SU-DHL-6 (cell line): ENCODE measurements around the gene BLTP3B.

Experiments used
- H2AFZ ChIP-seq: fragments of 200-600 bp; sonication (generic); 2 replicates; pipeline ENCODE4 v1.6.1; 2014; ENCODE audit warnings: low read depth, mild to moderate bottlenecking, moderate library complexity, mixed read lengths, antibody characterized with exemption, low read length; ENCODE audit not compliant: severe bottlenecking
- H3F3A ChIP-seq: fragments of 200-600 bp; shearing (Covaris generic); 2 replicates; pipeline ENCODE4 v1.6.0; 2016; ENCODE audit warnings: antibody characterized with exemption, mild to moderate bottlenecking; ENCODE audit not compliant: insufficient read depth
- H3K27ac ChIP-seq: fragments of 200-600 bp; sonication (generic); 2 replicates; pipeline ENCODE4 v1.5.1; 2016; ENCODE audit warnings: low read depth, mild to moderate bottlenecking, low read length, moderate library complexity, mixed read lengths
- H3K27me3 ChIP-seq: fragments of 200-600 bp; sonication (generic), shearing (Covaris generic); 2 replicates; pipeline ENCODE4 v1.6.0; 2014; ENCODE audit warnings: mild to moderate bottlenecking, low read length
- H3K36me3 ChIP-seq: fragments of 200-600 bp; sonication (generic); 2 replicates; pipeline ENCODE4 v1.6.1; 2014; ENCODE audit warnings: mild to moderate bottlenecking, low read length, mixed read lengths
- H3K4me2 ChIP-seq: fragments of 300-600, 200-600 bp; shearing (Covaris generic), sonication (generic); 2 replicates; pipeline ENCODE4 v1.6.0; 2014; ENCODE audit warnings: low read length, low read depth, mild to moderate bottlenecking; ENCODE audit not compliant: poor library complexity, severe bottlenecking
- H3K4me3 ChIP-seq: fragments of 200-600 bp; sonication (generic); 2 replicates; pipeline ENCODE4 v1.5.1; 2014; ENCODE audit warnings: antibody characterized with exemption, low read length, mild to moderate bottlenecking, mixed read lengths; ENCODE audit not compliant: insufficient read depth, poor library complexity, severe bottlenecking
- H3K79me2 ChIP-seq: fragments of 200-600 bp; sonication (generic); 2 replicates; pipeline ENCODE4 v1.6.1; 2014; ENCODE audit warnings: mild to moderate bottlenecking, low read length, moderate library complexity; ENCODE audit not compliant: insufficient read depth
- H3K9ac ChIP-seq: fragments of 200-600 bp; sonication (generic); 2 replicates; pipeline ENCODE4 v1.7.0; 2014; ENCODE audit warnings: mild to moderate bottlenecking, low read length
- H3K9me2 ChIP-seq: fragments of 200-600 bp; sonication (generic); replicated peaks from 2 replicates; pipeline ENCODE4 v1.6.1; 2014; ENCODE audit warnings: low read length; ENCODE audit not compliant: insufficient read depth
- H3K9me3 ChIP-seq: fragments of 200-600 bp; sonication (generic); 2 replicates; pipeline ENCODE4 v1.6.1; 2014; ENCODE audit warnings: low read length, mixed read lengths; ENCODE audit not compliant: insufficient read depth
- H4K20me1 ChIP-seq: fragments of 200-600 bp; sonication (generic); 2 replicates; pipeline ENCODE4 v1.6.1; 2014; ENCODE audit warnings: low read depth, mild to moderate bottlenecking, antibody characterized with exemption, low read length, moderate library complexity, mixed read lengths
- EZH2phosphoT487 ChIP-seq: fragments of 200-600 bp; sonication (generic), shearing (Covaris generic); conservative IDR thresholded peaks from 2 replicates; pipeline ENCODE4 v1.6.1; 2018; ENCODE audit warnings: mild to moderate bottlenecking, antibody characterized with exemption, low read length, moderate library complexity, mixed read lengths
- TF ChIP-seq, protein P1 (sequence below): fragments of 200-600 bp; sonication (generic); IDR thresholded peaks from one replicate; pipeline ENCODE4 v1.5.1; 2017; ENCODE audit warnings: antibody characterized with exemption, mild to moderate bottlenecking, low read length, moderate library complexity; ENCODE audit not compliant: insufficient read depth, poor library complexity, severe bottlenecking

Gene BLTP3B

DNA sequence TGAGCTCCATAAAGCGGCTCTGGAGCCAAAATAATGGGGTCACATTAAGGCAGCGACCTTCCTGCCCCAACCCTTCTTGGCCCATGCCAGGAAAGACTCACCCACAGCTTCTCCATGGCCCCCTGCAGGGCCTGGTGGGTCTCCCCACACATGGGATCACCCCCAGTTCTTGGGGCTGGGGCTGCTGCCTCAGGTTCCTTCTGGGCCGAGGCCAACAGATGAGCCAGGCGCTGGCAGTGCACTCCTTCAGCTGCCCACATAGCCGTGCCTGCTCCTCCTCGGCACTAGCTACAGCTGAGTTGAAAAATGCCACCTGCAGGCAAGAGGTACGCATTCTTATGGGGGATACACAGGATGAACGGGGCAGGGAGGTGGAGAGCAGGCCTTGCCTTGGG, 14.8 kb upstream of the BLTP3B start:
- H3K79me2 ChIP-seq: no peaks in the 10 kb centered on the region
- H2AFZ ChIP-seq: no peak overlapping the region
- no peak overlapping the region for H3K27ac ChIP-seq
- no peaks in the 10 kb centered on the region for H3K36me3 ChIP-seq
- H3K4me2 ChIP-seq: no peak overlapping the region
- H4K20me1 ChIP-seq: no peaks in the 10 kb centered on the region
- H3K9ac ChIP-seq: no peak overlapping the region
- H3K4me3 ChIP-seq: no peak overlapping the region
- no peaks in the 10 kb centered on the region for H3K9me3 ChIP-seq
- H3K27me3 ChIP-seq: no peaks in the 10 kb centered on the region
- no peaks in the 10 kb centered on the region for H3F3A ChIP-seq
- no peaks in the 10 kb centered on the region for H3K9me2 ChIP-seq
- TF ChIP-seq, protein P1, sequence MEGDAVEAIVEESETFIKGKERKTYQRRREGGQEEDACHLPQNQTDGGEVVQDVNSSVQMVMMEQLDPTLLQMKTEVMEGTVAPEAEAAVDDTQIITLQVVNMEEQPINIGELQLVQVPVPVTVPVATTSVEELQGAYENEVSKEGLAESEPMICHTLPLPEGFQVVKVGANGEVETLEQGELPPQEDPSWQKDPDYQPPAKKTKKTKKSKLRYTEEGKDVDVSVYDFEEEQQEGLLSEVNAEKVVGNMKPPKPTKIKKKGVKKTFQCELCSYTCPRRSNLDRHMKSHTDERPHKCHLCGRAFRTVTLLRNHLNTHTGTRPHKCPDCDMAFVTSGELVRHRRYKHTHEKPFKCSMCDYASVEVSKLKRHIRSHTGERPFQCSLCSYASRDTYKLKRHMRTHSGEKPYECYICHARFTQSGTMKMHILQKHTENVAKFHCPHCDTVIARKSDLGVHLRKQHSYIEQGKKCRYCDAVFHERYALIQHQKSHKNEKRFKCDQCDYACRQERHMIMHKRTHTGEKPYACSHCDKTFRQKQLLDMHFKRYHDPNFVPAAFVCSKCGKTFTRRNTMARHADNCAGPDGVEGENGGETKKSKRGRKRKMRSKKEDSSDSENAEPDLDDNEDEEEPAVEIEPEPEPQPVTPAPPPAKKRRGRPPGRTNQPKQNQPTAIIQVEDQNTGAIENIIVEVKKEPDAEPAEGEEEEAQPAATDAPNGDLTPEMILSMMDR: no peak
- TF ChIP-seq EZH2phosphoT487: no peak

DNA sequence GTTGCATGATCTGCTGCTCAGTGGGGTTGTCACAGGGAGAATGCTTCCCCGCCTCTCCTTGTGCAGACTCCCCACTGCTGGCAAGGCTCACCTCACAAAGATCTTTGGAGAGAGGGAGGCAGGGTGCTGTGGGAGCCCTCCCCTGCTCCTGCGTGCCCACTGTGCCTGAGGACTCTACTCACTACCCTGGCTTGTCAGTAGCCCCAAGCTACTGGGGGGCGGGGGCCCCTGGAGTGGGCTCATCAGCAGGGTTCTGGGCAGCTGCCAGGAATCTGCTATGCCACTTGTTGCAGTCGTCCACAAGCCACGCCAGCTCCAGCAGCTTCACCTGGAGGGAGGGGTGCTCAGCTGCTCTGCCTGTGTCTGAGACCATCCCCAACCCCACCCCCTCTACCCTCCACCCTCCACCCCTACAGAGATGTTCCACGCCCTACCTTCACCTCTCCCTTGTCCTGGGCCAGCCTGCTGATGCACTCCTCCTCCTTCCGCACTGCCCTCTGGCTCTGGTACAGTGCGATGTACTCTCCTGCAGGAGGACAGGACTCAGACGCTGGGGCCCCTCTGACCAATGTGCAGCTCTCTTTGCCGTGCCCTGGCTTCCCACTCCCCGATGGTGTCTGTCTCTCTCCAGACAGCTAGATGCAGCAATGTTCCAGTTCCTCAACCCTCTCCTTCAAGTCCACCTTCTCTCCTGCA, 14.2 kb upstream of the BLTP3B start:
- Histone ChIP-seq H3K79me2 (no peaks in the 10 kb centered on the region), H3K9me3 (no peaks in the 10 kb centered on the region), H3K27me3 (no peaks in the 10 kb centered on the region), H3K9ac (no peak overlapping the region), H3K4me3 (no peak overlapping the region), H3K27ac (no peak overlapping the region), H3F3A (no peaks in the 10 kb centered on the region), H3K9me2 (no peaks in the 10 kb centered on the region), H3K4me2 (no peak overlapping the region), H2AFZ (no peak overlapping the region), H4K20me1 (no peaks in the 10 kb centered on the region), H3K36me3 (no peaks in the 10 kb centered on the region)
- TF ChIP-seq, protein P1: no peak

DNA sequence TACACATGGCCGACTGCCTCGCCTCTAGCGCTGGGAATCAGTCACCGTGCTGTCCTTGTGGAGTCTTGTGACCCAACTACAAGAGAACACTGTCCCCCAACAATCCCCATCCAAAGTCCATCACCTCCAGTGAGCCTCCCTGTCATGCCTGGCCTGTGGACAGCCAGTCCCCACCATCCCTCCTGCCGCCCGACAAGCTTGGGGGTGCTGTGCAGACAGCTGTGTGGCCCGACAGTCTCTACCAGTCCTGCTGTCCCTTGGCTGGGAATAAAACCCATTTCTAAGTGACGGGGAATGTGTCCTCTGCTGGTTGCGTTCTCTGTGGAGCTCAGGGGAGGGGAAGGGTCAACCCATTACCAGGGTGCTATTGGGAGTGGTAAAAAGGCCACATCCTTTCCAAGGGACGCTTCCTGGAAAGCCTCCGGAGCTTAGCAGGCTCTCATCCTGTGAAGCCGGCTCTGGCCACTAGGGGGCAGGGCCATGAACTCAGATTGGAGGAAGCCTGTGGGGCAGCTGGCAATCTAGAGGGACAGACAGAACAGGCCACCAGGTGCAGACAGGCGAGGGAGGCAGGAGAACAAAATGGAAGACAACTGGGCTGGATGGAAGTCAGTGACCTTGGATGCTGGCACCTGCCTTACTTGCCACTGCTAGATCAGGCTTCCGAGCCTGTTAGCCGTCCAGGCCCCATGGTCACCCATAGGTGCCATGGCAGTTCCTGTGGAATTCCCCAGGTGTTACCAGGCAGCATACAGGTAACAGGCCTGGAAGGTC, 12.0 kb upstream of the BLTP3B start:
- Histone ChIP-seq H3K36me3 (no peaks in the 10 kb centered on the region), H3K4me3 (no peak overlapping the region), H3K4me2 (no peak overlapping the region), H3K9ac (no peak overlapping the region), H2AFZ (no peak overlapping the region), H4K20me1 (no peaks in the 10 kb centered on the region), H3K9me2 (no peaks in the 10 kb centered on the region), H3K9me3 (no peaks in the 10 kb centered on the region), H3F3A (no peaks in the 10 kb centered on the region), H3K27me3 (no peaks in the 10 kb centered on the region), H3K79me2 (no peaks in the 10 kb centered on the region), H3K27ac (no peak overlapping the region)
- no peak for TF ChIP-seq EZH2phosphoT487
- TF ChIP-seq, protein P1: peak; percentile 85
